DND-41 (cell line): ENCODE results near the gene CTIF.

Experiments
- EZH2 ChIP-seq: IDR thresholded peaks from 3 replicates; pipeline ENCODE4 v1.6.1; 2012; ENCODE audit warnings: borderline replicate concordance, low read depth, mild to moderate bottlenecking, moderate library complexity, low read length, inconsistent platforms; ENCODE audit not compliant: severe bottlenecking
- TF ChIP-seq, protein P1 (sequence below): IDR thresholded peaks from 2 replicates; pipeline ENCODE4 v1.5.1; 2012; ENCODE audit warnings: borderline replicate concordance, low read length, moderate library complexity, mild to moderate bottlenecking; ENCODE audit not compliant: poor library complexity, severe bottlenecking; ENCODE audit errors: extremely low read depth

DNA sequence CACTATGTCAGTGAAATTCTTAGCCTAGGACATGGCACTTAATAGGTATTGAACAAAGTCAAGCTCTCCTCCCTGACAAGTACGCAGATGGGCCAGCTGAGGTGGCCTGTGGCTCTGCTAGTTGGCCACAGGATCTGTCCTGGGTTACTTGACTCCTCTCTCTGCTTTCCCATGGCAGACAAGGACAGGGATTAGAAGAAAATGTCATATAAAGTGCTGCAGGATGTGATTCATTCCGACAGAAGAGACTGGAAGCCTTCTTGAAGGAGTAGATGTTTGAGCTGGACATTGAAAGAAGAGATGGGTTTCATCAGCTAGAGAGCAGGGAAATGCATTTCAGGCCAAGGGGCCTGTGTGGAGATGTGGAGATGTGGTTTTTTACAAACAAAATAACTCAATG, 365.3 kb downstream of the CTIF start:
- TF ChIP-seq, protein P1, sequence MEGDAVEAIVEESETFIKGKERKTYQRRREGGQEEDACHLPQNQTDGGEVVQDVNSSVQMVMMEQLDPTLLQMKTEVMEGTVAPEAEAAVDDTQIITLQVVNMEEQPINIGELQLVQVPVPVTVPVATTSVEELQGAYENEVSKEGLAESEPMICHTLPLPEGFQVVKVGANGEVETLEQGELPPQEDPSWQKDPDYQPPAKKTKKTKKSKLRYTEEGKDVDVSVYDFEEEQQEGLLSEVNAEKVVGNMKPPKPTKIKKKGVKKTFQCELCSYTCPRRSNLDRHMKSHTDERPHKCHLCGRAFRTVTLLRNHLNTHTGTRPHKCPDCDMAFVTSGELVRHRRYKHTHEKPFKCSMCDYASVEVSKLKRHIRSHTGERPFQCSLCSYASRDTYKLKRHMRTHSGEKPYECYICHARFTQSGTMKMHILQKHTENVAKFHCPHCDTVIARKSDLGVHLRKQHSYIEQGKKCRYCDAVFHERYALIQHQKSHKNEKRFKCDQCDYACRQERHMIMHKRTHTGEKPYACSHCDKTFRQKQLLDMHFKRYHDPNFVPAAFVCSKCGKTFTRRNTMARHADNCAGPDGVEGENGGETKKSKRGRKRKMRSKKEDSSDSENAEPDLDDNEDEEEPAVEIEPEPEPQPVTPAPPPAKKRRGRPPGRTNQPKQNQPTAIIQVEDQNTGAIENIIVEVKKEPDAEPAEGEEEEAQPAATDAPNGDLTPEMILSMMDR = no peak
- no peak for TF ChIP-seq EZH2
